ENCODE results near the gene CDK2.
A peak's percentile ranks its signal among the peaks of the same experiment; 100 is the strongest.
"Not testable (repeated sequence)": the region's sequence is repeated elsewhere in the genome, so short reads cannot be mapped to it uniquely, and the experiment has no call there.

The CDK2 gene

GRCh38 chr12:55938826-55939501 is 27.7 kb upstream of the CDK2 start:
- no peak for DNase-seq

GRCh38 chr12:55940065-55940732 is 26.4 kb upstream of the CDK2 start:
- peak; percentile 90 for DNase-seq

GRCh38 chr12:55942055-55942454 is 24.6 kb upstream of the CDK2 start:
- no peak for DNase-seq

- DNase-seq, result no peak
Measured at GRCh38 chr12:55942577-55943136, 24.0 kb upstream of the CDK2 start.

- no peak for DNase-seq
Measured at GRCh38 chr12:55946553-55946952, 20.1 kb upstream of the CDK2 start.

GRCh38 chr12:55955344-55955743 is 11.3 kb upstream of the CDK2 start:
- DNase-seq, result no peak

- DNase-seq, result peak; percentile 46
Measured at GRCh38 chr12:55955800-55956508, 10.7 kb upstream of the CDK2 start.

GRCh38 chr12:55957106-55957859 is 9.3 kb upstream of the CDK2 start:
- no peak for DNase-seq

GRCh38 chr12:55963760-55964159 is 2.9 kb upstream of the CDK2 start:
- no peak for DNase-seq

GRCh38 chr12:55965240-55965639 is 1.4 kb upstream of the CDK2 start:
- no peak for DNase-seq

- no peak for DNase-seq
Measured at GRCh38 chr12:55965941-55966407, 656 bp upstream of the CDK2 start, which contains the start of gene PMEL. Gene PMEL, minus strand, starts transcription at chr12:55966042. Its CDS starts 31 bp downstream, at chr12:55966011.

- no peak for DNase-seq
Measured at GRCh38 chr12:55969356-55969755, 2.7 kb downstream of the CDK2 start.

- DNase-seq, result no peak
Measured at GRCh38 chr12:55970775-55971174, 4.1 kb downstream of the CDK2 start.

GRCh38 chr12:55972042-55972441 is 5.4 kb downstream of the CDK2 start:
- no peak for DNase-seq

GRCh38 chr12:55972456-55972855 is 5.8 kb downstream of the CDK2 start:
- DNase-seq, result no peak

GRCh38 chr12:55972911-55973598 is 6.4 kb downstream of the CDK2 start:
- peak; percentile 57 for DNase-seq

GRCh38 chr12:55973599-55974307 is 7.1 kb downstream of the CDK2 start, which contains the start of gene RAB5B:
Gene RAB5B, plus strand, starts transcription at chr12:55974078. Its CDS starts 12,883 bp downstream, at chr12:55986961.
- DNase-seq, result peak; percentile 100

GRCh38 chr12:55974308-55974730 is 7.7 kb downstream of the CDK2 start:
- DNase-seq, result peak; percentile 49

GRCh38 chr12:55978393-55978792 is 11.8 kb downstream of the CDK2 start:
- DNase-seq, result no peak

GRCh38 chr12:55979069-55979468 is 12.4 kb downstream of the CDK2 start:
- no peak for DNase-seq

GRCh38 chr12:55981882-55982281 is 15.3 kb downstream of the CDK2 start:
- not testable (repeated sequence) for DNase-seq

Data from CD4-positive, alpha-beta T cell treated with Interleukin-17A for 1 hour (primary cell).